OCI-LY3 (cell line): ENCODE measurements around the gene PIEZO2.

ENCODE experiments used
- H2AFZ ChIP-seq: fragments of 200-600, 300-600 bp; shearing (Covaris generic); 2 replicates; pipeline ENCODE4 v1.6.0; 2014; ENCODE audit warnings: antibody characterized with exemption, low read depth, low read length
- H3K27ac ChIP-seq: fragments of 200-600, 300-600 bp; sonication (generic); 2 replicates; pipeline ENCODE4 v1.5.1; 2014; ENCODE audit warnings: mild to moderate bottlenecking, low read length, moderate library complexity, mixed read lengths
- H3K27me3 ChIP-seq: fragments of 200-600, 300-600 bp; sonication (generic); 2 replicates; pipeline ENCODE4 v1.6.1; 2014; ENCODE audit warnings: low read depth, low read length, mixed read lengths
- H3K36me3 ChIP-seq: fragments of 200-600, 300-600 bp; sonication (generic); replicated peaks from 2 replicates; pipeline ENCODE3; 2014; ENCODE audit warnings: low read depth, low read length, mixed read lengths
- H3K4me1 ChIP-seq: fragments of 300-600, 200-600 bp; sonication (generic); 2 replicates; pipeline ENCODE4 v1.6.1; 2014; ENCODE audit warnings: low read length, mixed read lengths
- H3K4me2 ChIP-seq: fragments of 200-600, 300-600 bp; sonication (generic); 2 replicates; pipeline ENCODE4 v1.6.1; 2014; ENCODE audit warnings: low read length, mixed read lengths
- H3K4me3 ChIP-seq: fragments of 300-600, 200-600 bp; sonication (generic); 2 replicates; pipeline ENCODE4 v1.5.1; 2014; ENCODE audit warnings: antibody characterized with exemption, mild to moderate bottlenecking, low read length, moderate library complexity
- H3K79me2 ChIP-seq: fragments of 300-600, 200-600 bp; shearing (Covaris generic); 2 replicates; pipeline ENCODE4 v1.6.1; 2014; ENCODE audit warnings: mild to moderate bottlenecking, low read length, mixed read lengths
- H3K9ac ChIP-seq: fragments of 300-600, 200-600 bp; shearing (Covaris generic); 2 replicates; pipeline ENCODE4 v1.6.0; 2014; ENCODE audit warnings: mild to moderate bottlenecking, low read length, moderate library complexity
- H3K9me3 ChIP-seq: fragments of 200-600, 300-600 bp; shearing (Covaris generic); 2 replicates; pipeline ENCODE4 v1.6.1; 2014; ENCODE audit warnings: low read length, mixed read lengths; ENCODE audit not compliant: insufficient read depth
- H4K20me1 ChIP-seq: fragments of 200-600, 300-600 bp; sonication (generic); 2 replicates; pipeline ENCODE4 v1.6.1; 2016; ENCODE audit warnings: low read length, mixed read lengths; ENCODE audit not compliant: insufficient read depth
- CTCF ChIP-seq: fragments of 200-600, 300-600 bp; sonication (generic); IDR thresholded peaks from 2 replicates; pipeline ENCODE4 v1.5.1; 2014; ENCODE audit warnings: antibody characterized with exemption, low read length, low read depth
- EZH2phosphoT487 ChIP-seq: fragments of 200-600 bp; shearing (Covaris generic); IDR thresholded peaks from 2 replicates; pipeline ENCODE4 v1.6.1; 2018; ENCODE audit warnings: antibody characterized with exemption, mixed run types, low read depth

The PIEZO2 gene

GRCh38 chr18:10896851-10897250 lies 252.5 kb downstream of the PIEZO2 start:
- no peaks in the 10 kb centered on the region for H3K36me3 ChIP-seq
- no peaks in the 10 kb centered on the region for H4K20me1 ChIP-seq
- H3K4me3 ChIP-seq: no peak overlapping the region
- no peaks in the 10 kb centered on the region for H3K79me2 ChIP-seq
- no peak overlapping the region for H3K27ac ChIP-seq
- TF ChIP-seq EZH2phosphoT487 (no peak), CTCF (no peak)
- no peak overlapping the region for H2AFZ ChIP-seq
- H3K27me3 ChIP-seq: no peaks in the 10 kb centered on the region
- H3K4me1 ChIP-seq: peaks cover 9% of the 10 kb centered on the region
- no peak overlapping the region for H3K4me2 ChIP-seq
- no peak overlapping the region for H3K9ac ChIP-seq
- H3K9me3 ChIP-seq: no peaks in the 10 kb centered on the region

GRCh38 chr18:10895976-10896375 lies 253.4 kb downstream of the PIEZO2 start:
- TF ChIP-seq CTCF (no peak), EZH2phosphoT487 (no peak)
- H3K9me3 ChIP-seq: no peaks in the 10 kb centered on the region
- no peaks in the 10 kb centered on the region for H3K79me2 ChIP-seq
- no peaks in the 10 kb centered on the region for H3K27me3 ChIP-seq
- no peak overlapping the region for H2AFZ ChIP-seq
- no peaks in the 10 kb centered on the region for H3K36me3 ChIP-seq
- H3K4me2 ChIP-seq: no peak overlapping the region
- no peak overlapping the region for H3K4me3 ChIP-seq
- H3K27ac ChIP-seq: no peak overlapping the region
- no peaks in the 10 kb centered on the region for H4K20me1 ChIP-seq
- H3K9ac ChIP-seq: no peak overlapping the region
- peaks cover 9% of the 10 kb centered on the region for H3K4me1 ChIP-seq

GRCh38 chr18:10894501-10894900 lies 254.9 kb downstream of the PIEZO2 start:
- H3K4me1 ChIP-seq: peaks cover 9% of the 10 kb centered on the region
- H3K4me3 ChIP-seq: no peak overlapping the region
- no peak overlapping the region for H2AFZ ChIP-seq
- TF ChIP-seq CTCF: no peak
- no peak for TF ChIP-seq EZH2phosphoT487
- no peaks in the 10 kb centered on the region for H4K20me1 ChIP-seq
- no peak overlapping the region for H3K27ac ChIP-seq
- H3K79me2 ChIP-seq: no peaks in the 10 kb centered on the region
- no peaks in the 10 kb centered on the region for H3K36me3 ChIP-seq
- H3K9ac ChIP-seq: no peak overlapping the region
- no peaks in the 10 kb centered on the region for H3K9me3 ChIP-seq
- H3K4me2 ChIP-seq: no peak overlapping the region
- H3K27me3 ChIP-seq: no peaks in the 10 kb centered on the region

GRCh38 chr18:10893761-10894160 lies 255.6 kb downstream of the PIEZO2 start:
- TF ChIP-seq CTCF: no peak
- TF ChIP-seq EZH2phosphoT487: no peak
- no peak overlapping the region for H3K4me2 ChIP-seq
- no peaks in the 10 kb centered on the region for H3K36me3 ChIP-seq

More at GRCh38 chr18:10893761-10894160, 255.6 kb downstream of the PIEZO2 start:
- Histone ChIP-seq H2AFZ (no peak overlapping the region), H3K9me3 (no peaks in the 10 kb centered on the region), H3K9ac (no peak overlapping the region), H3K27ac (no peak overlapping the region), H3K4me3 (no peak overlapping the region), H3K27me3 (no peaks in the 10 kb centered on the region), H3K4me1 (peaks cover 6% of the 10 kb centered on the region), H4K20me1 (no peaks in the 10 kb centered on the region), H3K79me2 (no peaks in the 10 kb centered on the region)
